Activated T-helper 17 cell treated with anti-CD3 and anti-CD28 coated beads, Interleukin-2, amount 50 U/mL, for 72 hours (primary cell): Measurements from ENCODE around the gene SLC17A2. TPM values are rescaled to one million over a fixed set of nuclear protein-coding genes. Genes with fewer than 3 reads are reported as not detected.
"Not testable (repeated sequence)": the region's sequence is repeated elsewhere in the genome, so short reads cannot be mapped to it uniquely, and the experiment has no call there.

Experiments used
- ATAC-seq: fragments of 150-1000 bp; cut with Tn5 transposase; replicated peaks from 2 replicates; pipeline ENCODE4 v1.10.0; 2021; ENCODE audit warnings: mild to moderate bottlenecking, moderate library complexity
- H3K27ac Mint-ChIP-seq: one replicate; pipeline ENCODE4 v1.8.0; 2022; ENCODE audit warnings: mixed read lengths
- H3K27me3 Mint-ChIP-seq: one replicate; pipeline ENCODE4 v1.8.0; 2022; ENCODE audit warnings: mixed read lengths
- H3K36me3 Mint-ChIP-seq: one replicate; pipeline ENCODE4 v1.8.0; 2022; ENCODE audit warnings: low read depth, mild to moderate bottlenecking, mixed read lengths
- H3K4me1 Mint-ChIP-seq: one replicate; pipeline ENCODE4 v1.8.0; 2022; ENCODE audit warnings: mixed read lengths
- H3K4me3 Mint-ChIP-seq: one replicate; pipeline ENCODE4 v1.8.0; 2022; ENCODE audit warnings: mild to moderate bottlenecking, mixed read lengths
- H3K9me3 Mint-ChIP-seq: one replicate; pipeline ENCODE4 v1.8.0; 2022; ENCODE audit warnings: mixed read lengths
- total RNA-seq, 2 donors: library from RNA; stranded (reverse); gene quantifications; one replicate each; pipeline ENCODE4 v1.2.3, GENCODE V29; 2022

The SLC17A2 gene
- total RNA-seq, 2 donors from 2014 or later, result not detected

DNA sequence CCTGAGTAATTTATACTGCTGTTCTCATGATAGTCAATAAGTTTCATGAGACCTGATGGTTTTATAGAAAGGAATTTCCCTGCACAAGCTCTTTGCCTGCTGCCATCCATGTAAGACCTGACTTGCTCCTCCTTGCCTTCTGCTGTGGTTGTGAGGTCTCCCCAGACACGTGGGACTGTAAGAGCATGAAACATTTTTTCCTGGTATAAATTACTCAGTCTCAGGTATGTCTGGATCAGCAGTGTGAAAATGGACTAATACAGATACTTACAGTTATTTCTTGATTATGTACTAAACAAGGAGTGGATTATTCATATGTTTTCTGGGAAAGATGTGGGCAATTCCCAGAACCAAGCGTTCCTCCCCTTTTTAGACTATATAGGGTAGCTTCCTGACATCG is 30.2 kb upstream of the SLC17A2 start:
- Mint-ChIP-seq H3K27me3 (no peaks in the 10 kb centered on the region), H3K36me3 (peaks cover 45% of the 10 kb centered on the region), H3K4me1 (peaks cover 49% of the 10 kb centered on the region), H3K27ac (peak overlapping the region; percentile 99), H3K9me3 (peaks cover 6% of the 10 kb centered on the region), H3K4me3 (peak overlapping the region; percentile 96)
- peak; percentile 71 for ATAC-seq

DNA sequence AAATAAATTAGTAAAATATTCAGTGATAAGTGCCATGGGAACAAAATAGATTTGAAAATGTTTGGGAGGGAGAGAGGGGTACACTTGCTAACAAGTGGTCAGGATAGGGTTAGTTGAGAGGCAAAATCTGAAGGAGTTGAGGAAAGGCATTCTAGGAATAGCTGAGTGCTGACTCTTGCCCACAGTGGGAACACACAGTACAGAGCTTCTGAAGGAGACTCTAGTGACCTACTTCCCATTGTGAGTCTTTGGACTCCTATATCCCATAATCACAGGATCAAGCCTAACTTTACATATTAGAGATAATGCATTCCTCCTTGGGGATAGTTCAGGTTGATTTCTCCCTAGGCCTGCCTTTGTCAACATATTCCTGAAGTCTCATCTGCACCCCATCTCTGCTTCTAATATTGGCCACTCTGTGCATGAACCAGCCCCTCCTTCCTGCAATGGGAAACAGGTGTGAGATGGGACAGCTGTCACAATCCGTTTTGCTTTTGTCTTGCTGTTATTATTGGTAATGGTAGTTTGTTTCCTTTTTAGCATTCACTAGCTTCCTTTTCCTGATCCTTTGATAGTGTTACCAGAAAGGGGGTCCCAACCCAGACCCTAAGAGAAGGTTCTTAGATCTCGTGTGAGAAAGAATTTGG is 29.5 kb upstream of the SLC17A2 start:
- Mint-ChIP-seq H3K4me3 (peak overlapping the region; percentile 96), H3K36me3 (peaks cover 38% of the 10 kb centered on the region), H3K9me3 (peaks cover 6% of the 10 kb centered on the region), H3K27me3 (no peaks in the 10 kb centered on the region), H3K4me1 (peaks cover 49% of the 10 kb centered on the region), H3K27ac (peak overlapping the region; percentile 99)
- no peak for ATAC-seq

DNA sequence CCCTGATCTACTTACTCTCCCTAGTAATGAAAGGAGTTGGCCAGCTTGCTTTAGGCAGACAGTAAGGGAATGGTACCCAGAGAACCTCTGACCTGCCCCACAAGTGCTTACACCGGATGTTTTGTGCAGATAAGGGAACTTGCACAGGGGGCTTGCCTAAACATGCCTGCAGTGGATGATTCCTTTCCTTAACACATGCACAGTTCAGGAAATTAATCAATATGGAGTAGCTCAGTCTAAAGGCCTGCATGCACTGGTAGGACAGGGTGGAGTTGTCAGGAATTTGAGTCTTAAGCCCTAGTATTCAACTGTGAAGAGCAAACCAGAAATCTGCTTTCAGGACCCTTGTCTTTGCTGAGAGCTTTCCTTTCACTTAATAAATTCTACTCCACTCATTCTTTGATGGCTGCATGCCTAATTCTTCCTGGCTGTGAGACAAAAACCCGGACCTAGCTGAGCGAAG is 28.2 kb upstream of the SLC17A2 start:
- Mint-ChIP-seq H3K4me3 (peak overlapping the region; percentile 96), H3K36me3 (peaks cover 25% of the 10 kb centered on the region), H3K27me3 (no peaks in the 10 kb centered on the region), H3K27ac (peak overlapping the region; percentile 99), H3K4me1 (peaks cover 45% of the 10 kb centered on the region), H3K9me3 (peaks cover 6% of the 10 kb centered on the region)
- no peak for ATAC-seq

DNA sequence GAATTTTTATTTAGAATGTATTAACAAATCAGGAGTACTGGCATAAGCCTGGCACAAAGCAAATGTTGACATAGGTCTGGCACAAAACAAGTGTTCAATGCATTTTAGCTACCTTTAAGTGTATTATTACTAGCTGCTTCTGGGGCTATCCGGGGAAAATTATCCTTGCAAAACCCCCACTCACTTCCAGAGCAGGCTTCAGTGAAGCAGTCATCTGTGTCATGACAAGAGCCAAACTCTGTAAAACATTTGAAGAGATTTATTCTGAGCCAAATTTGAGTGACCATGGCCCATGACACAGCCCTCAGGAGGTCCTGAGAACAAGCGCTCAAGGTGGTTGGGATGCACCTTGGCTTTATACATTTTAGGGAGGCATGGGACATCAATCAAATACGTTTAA is 25.7 kb upstream of the SLC17A2 start:
- H3K9me3 Mint-ChIP-seq, result peaks cover 6% of the 10 kb centered on the region
- H3K4me1 Mint-ChIP-seq, result peaks cover 32% of the 10 kb centered on the region
- H3K36me3 Mint-ChIP-seq, result peaks cover 5% of the 10 kb centered on the region
- H3K27me3 Mint-ChIP-seq, result no peaks in the 10 kb centered on the region
- ATAC-seq, result no peak
- H3K27ac Mint-ChIP-seq, result no peak overlapping the region
- no peak overlapping the region for H3K4me3 Mint-ChIP-seq

DNA sequence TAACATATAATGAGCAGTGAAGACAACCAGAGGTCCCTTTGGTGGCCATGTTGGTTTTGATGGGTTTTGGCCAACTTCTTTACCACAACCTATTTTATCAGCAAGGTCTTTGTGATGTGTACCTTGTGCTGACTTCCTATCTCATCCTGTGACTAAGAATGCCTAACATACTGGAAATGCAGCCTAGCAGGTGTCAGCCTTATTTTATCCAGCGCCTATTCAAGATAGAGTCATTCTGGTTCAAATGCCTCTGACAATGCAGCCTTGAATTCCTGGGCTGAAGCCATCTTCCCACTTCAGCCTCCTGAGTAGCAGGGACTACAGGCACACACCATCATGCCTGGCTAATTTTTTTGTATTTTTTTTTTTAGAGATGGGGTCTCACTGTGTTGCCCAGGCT is 24.3 kb upstream of the SLC17A2 start:
- no peaks in the 10 kb centered on the region for H3K36me3 Mint-ChIP-seq
- H3K27ac Mint-ChIP-seq, result no peak overlapping the region
- no peaks in the 10 kb centered on the region for H3K27me3 Mint-ChIP-seq
- peaks cover 18% of the 10 kb centered on the region for H3K4me1 Mint-ChIP-seq
- no peak overlapping the region for H3K4me3 Mint-ChIP-seq
- H3K9me3 Mint-ChIP-seq, result peaks cover 6% of the 10 kb centered on the region
- no peak for ATAC-seq

DNA sequence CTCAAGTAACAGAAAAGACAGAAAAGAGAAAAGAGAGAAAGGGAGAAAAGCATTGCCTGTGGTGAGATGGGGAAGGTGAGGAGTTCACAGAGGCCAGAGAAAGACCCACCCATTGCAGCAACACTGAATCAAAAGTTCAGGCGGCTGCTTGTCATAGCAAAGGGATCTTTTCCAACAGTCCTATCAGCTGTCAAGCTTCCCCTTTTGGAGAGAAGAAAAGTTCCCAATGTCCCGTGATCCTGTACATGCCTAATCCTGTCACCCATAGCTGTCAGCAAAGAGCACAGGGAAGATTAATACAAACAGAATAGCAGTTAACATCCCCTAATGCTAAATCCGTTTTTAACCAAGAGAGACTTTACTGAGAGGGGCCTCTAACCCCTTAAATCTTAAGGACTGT is 23.2 kb upstream of the SLC17A2 start:
- Mint-ChIP-seq H3K36me3 (no peaks in the 10 kb centered on the region), H3K4me1 (peaks cover 8% of the 10 kb centered on the region), H3K4me3 (no peak overlapping the region), H3K27me3 (no peaks in the 10 kb centered on the region), H3K9me3 (no peaks in the 10 kb centered on the region), H3K27ac (no peak overlapping the region)
- no peak for ATAC-seq

DNA sequence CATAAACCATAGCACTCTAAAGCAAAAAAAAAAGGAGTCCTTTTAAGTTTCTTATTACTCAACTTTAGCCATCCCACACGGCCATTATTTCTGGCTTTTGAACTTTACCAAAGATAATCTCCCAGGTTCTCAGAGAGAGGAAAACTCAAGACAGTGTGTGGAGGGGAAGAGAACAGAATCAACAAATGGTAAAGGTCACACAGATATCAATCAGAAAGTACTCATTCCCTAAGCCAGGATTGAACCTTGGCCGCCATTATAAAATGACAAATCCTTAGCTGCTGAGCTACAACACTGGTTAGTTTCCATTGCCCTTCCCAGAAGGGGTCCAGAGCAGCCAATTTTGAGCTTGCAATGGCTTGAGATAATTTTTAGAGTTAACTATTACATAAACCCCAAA is 22.0 kb upstream of the SLC17A2 start:
- H3K9me3 Mint-ChIP-seq, result no peaks in the 10 kb centered on the region
- H3K4me3 Mint-ChIP-seq, result no peak overlapping the region
- H3K36me3 Mint-ChIP-seq, result no peaks in the 10 kb centered on the region
- no peak overlapping the region for H3K27ac Mint-ChIP-seq
- H3K4me1 Mint-ChIP-seq, result no peaks in the 10 kb centered on the region
- no peak for ATAC-seq
- H3K27me3 Mint-ChIP-seq, result no peaks in the 10 kb centered on the region

DNA sequence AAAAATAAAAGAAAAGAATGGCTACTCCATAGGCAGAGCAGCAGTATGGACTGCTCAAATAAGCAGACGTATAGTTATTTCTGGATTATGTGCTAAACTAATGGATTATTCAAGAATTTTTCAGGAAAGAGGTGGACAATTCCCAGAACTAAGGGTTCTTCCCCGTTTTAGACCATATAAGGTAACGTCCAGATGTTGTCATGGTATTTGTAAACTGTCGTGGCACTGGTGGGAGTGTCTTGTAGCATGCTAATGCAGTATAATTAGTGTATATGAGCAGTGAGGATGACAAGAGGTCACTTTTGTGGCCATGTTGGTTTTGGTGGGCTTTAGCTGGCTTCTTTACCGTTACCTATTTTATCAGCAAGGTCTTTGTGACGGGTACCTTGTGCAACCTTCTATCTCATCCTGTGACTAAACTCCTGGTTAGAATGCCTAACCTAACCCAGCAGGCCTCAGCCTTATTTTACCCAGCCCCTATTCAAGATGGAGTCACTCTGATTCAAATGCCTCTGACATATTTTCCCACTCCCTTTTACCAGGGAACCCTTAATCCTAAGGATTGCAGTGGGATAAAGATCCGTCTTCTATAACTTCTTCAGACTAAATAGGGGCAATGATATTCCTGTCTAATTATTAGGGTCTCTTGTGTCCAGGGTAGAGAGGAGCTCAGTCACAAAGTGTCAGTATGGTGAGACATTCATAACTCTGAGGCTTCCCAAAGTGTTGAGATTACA is 21.0 kb upstream of the SLC17A2 start:
- no peak for ATAC-seq
- Mint-ChIP-seq H3K27ac (no peak overlapping the region), H3K36me3 (no peaks in the 10 kb centered on the region), H3K27me3 (no peaks in the 10 kb centered on the region), H3K9me3 (no peaks in the 10 kb centered on the region), H3K4me1 (peaks cover 3% of the 10 kb centered on the region), H3K4me3 (no peak overlapping the region)

DNA sequence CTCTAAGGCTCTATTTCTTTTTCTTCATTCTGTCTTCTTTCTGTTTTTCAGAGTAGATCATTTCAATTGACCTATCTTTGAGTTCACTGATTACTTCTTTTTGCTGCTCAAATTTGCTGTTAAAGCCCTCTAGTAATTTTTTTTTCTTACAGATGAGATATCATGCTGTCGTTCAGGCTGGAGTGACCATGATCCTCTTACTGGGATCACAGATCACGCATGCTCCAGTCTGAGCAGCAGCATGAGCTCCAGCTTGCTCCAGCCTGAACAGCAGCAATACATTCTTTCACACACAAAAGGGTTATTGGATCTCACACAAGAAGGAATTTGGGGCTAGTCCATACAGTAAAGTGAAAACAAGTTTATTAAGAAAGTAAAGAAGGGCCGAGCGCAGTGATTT is 19.8 kb upstream of the SLC17A2 start:
- Mint-ChIP-seq H3K4me1 (peaks cover 11% of the 10 kb centered on the region), H3K4me3 (no peak overlapping the region), H3K27me3 (no peaks in the 10 kb centered on the region), H3K36me3 (no peaks in the 10 kb centered on the region), H3K9me3 (peaks cover 6% of the 10 kb centered on the region), H3K27ac (no peak overlapping the region)
- ATAC-seq, result no peak

DNA sequence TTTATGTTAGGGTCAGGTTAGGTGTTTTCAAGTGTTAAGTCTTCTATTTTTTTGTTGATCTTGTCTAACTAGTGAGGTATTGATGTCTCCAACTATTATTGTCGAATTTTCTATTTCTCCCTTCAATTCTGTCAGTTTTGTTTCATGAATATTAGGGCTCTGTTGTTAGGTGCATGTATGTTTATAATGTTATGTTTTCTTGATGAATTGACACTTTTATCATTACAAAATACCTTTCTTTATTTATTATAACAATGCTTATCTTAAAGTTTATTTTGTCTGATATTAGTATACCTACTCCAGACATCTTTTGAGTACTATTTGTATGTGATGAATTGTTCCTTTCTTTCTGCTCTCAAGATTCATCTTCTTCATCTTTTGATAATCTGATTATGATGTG is 19.2 kb upstream of the SLC17A2 start:
- Mint-ChIP-seq H3K27me3 (no peaks in the 10 kb centered on the region), H3K27ac (no peak overlapping the region), H3K4me1 (peaks cover 14% of the 10 kb centered on the region), H3K9me3 (peaks cover 7% of the 10 kb centered on the region), H3K36me3 (no peaks in the 10 kb centered on the region), H3K4me3 (no peak overlapping the region)
- ATAC-seq, result no peak

DNA sequence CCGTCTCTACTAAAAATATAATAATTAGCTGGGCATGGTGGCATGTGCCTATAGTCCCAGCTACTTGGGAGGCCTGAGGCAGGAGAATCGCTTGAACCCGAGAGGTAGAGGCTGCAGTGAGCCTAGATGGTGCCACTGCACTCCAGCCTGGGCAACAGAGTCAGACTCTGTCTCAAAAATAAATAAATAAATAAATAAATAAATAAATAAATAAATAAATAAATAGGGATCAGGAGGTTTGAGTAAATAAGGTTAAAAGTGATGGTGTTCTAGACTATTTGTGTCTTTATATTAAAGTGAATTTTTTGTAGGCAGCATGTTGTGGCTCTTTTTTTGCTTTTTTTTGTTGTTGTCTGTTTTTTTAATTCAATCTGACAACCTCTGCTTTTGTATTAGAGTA is 17.0 kb upstream of the SLC17A2 start:
- peaks cover 19% of the 10 kb centered on the region for H3K4me1 Mint-ChIP-seq
- not testable (repeated sequence) for H3K4me3 Mint-ChIP-seq, H3K9me3 Mint-ChIP-seq, ATAC-seq, H3K27me3 Mint-ChIP-seq, H3K36me3 Mint-ChIP-seq, H3K27ac Mint-ChIP-seq

DNA sequence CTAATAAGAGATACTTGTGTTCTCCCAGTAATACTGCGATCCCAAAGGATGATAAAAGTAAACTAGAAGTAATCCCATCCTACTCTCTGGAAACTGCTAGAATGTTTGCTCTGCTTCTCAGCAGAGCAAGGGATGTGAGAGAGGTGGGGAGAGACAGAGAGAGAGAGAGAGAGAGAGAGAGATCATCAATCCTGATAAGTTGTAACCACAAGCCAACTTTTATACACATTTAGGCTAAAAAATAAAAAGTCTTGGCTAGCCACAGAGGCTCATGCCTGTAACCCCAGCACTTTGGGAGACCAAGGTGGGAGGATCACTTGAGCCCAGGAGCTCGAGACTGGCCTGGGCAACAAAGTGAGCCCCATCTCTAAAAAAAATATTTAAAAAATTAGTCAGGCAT is 16.1 kb upstream of the SLC17A2 start:
- Mint-ChIP-seq H3K27ac (peak overlapping the region; percentile 78), H3K4me3 (peak overlapping the region; percentile 62), H3K36me3 (no peaks in the 10 kb centered on the region), H3K9me3 (peaks cover 7% of the 10 kb centered on the region), H3K4me1 (peaks cover 19% of the 10 kb centered on the region), H3K27me3 (peaks cover 3% of the 10 kb centered on the region)
- peak; percentile 13 for ATAC-seq

DNA sequence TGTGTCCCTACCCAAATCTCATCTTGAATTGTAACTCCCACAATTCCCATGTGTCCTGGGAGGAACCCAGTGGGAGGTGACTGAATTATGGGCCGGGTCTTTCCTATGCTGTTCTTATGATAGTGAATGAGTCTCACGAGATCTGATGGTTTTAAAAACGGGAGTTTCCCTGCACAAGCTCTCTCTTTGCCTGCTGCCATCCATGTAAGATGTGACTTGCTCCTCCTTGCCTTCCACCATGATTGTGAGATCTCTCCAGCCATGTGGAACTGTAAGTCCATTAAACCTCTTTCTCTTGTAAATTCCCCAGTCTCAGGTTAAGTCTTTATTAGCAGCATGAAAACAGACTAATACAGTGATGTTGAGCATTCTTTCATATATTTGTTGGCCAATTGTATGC is 15.2 kb upstream of the SLC17A2 start:
- H3K9me3 Mint-ChIP-seq, ATAC-seq, H3K27me3 Mint-ChIP-seq, H3K36me3 Mint-ChIP-seq: not testable (repeated sequence)
- Mint-ChIP-seq H3K27ac (peak overlapping the region; percentile 73), H3K4me3 (peak overlapping the region; percentile 58), H3K4me1 (peaks cover 19% of the 10 kb centered on the region)

DNA sequence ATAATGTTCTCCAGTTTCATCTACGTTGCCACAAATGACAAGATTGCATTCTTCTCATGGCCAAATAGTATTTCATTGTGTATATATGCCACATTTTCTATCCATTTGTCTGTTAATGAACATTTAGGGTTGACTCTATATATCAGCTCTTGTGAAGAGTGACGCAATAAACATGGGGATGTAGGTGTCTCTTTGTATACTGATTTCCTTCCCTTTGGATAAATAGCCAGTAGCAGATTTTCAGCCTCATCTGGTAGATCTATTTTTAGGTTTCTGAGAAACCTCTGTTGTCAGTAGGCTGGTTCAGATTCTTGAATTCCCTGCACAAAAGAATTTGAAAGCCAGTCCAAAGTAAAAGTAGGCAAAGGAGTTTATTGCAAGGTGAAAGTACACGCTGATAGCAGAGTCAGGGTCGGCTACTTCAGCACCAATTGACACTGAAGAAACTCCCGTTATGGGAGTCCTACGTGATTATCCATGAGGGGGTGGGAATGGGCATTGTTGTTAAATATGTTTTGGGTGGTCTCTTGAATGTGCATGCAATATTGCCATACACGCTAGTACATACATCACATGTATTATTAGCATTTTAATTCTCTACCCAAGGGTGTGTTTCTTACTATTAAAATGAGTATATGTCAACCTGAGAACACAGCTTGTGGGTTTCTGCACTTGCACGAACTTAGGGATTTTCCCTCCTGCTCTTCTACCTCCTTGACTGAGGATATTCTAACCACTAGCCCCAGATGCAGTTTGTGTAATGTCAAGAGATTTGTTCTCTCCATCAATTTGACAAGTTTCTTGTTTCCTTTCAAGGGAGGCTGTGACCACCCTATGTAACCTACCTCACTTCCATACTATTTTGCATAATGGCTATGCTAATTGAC is 14.4 kb upstream of the SLC17A2 start:
- Mint-ChIP-seq H3K9me3 (peaks cover 7% of the 10 kb centered on the region), H3K27ac (peak overlapping the region; percentile 73), H3K27me3 (peaks cover 3% of the 10 kb centered on the region), H3K36me3 (no peaks in the 10 kb centered on the region), H3K4me1 (peaks cover 19% of the 10 kb centered on the region), H3K4me3 (peak overlapping the region; percentile 58)
- ATAC-seq, result peak; percentile 93
